CD14-positive monocyte (primary cell): ENCODE data around the gene ARHGEF16. TPM values are rescaled to one million over a fixed set of nuclear protein-coding genes. Genes with fewer than 3 reads are reported as not detected.
A peak's percentile ranks its signal among the peaks of the same experiment; 100 is the strongest.

Source experiments
- DNase-seq, 3 donors: peaks; one replicate each; pipeline ENCODE4 v3.0.0-alpha.2; 2011 to 2022
- H2AFZ ChIP-seq: 2 replicates; pipeline ENCODE4 v1.6.0; 2012; ENCODE audit warnings: mild to moderate bottlenecking, low read depth, low read length, inconsistent platforms; ENCODE audit not compliant: insufficient read depth, poor library complexity, severe bottlenecking
- H3K27ac ChIP-seq, 2 donors: 1 replicate in 1 of 2; 2 replicates in 1 of 2; pipeline ENCODE4 v1.5.1; 2012 to 2013; ENCODE audit warnings: low read length in 2 of 2, control low read depth in 1 of 2, inconsistent platforms in 1 of 2, low read depth in 1 of 2, mild to moderate bottlenecking in 1 of 2
- H3K27me3 ChIP-seq, 2 donors: one replicate each; pipeline versions ENCODE4 v1.6.0 to v1.6.1; 2011 to 2013; ENCODE audit warnings: low read length in 2 of 2; ENCODE audit not compliant: control insufficient read depth in 2 of 2, insufficient read depth in 2 of 2
- H3K36me3 ChIP-seq, 2 donors: replicated peaks in 1 of 2; 1 replicate in 1 of 2; 2 replicates in 1 of 2; pipeline versions ENCODE4 v1.5.1 to v1.6.1; 2012 to 2013; ENCODE audit warnings: low read length in 2 of 2, control low read depth in 1 of 2, inconsistent platforms in 1 of 2, mild to moderate bottlenecking in 1 of 2; ENCODE audit not compliant: insufficient read depth in 2 of 2, control insufficient read depth in 1 of 2
- H3K4me1 ChIP-seq, 2 donors: 1 replicate in 1 of 2; 2 replicates in 1 of 2; pipeline versions ENCODE4 v1.5.1 to v1.6.1; 2012 to 2013; ENCODE audit warnings: low read length in 2 of 2, control low read depth in 1 of 2, inconsistent platforms in 1 of 2, mild to moderate bottlenecking in 1 of 2, moderate library complexity in 1 of 2; ENCODE audit not compliant: insufficient read depth in 2 of 2, control insufficient read depth in 1 of 2
- H3K4me2 ChIP-seq: replicated peaks from 2 replicates; pipeline ENCODE3; 2012; ENCODE audit warnings: low read length, moderate library complexity, mild to moderate bottlenecking; ENCODE audit not compliant: poor library complexity, severe bottlenecking; ENCODE audit errors: extremely low read depth
- H3K4me3 ChIP-seq, 3 experiments: fragments of 200-600 bp in 1 of 3; sonication (generic) in 1 of 3; replicated peaks in 1 of 3; 1 replicate in 2 of 3; 2 replicates in 1 of 3; pipeline ENCODE4 v1.5.1; 2011 to 2013; ENCODE audit warnings: low read length in 3 of 3, mild to moderate bottlenecking in 3 of 3, control low read depth in 2 of 3, low read depth in 2 of 3, inconsistent platforms in 1 of 3, moderate library complexity in 1 of 3
- H3K79me2 ChIP-seq: 2 replicates; pipeline ENCODE4 v1.6.0; 2012; ENCODE audit warnings: mild to moderate bottlenecking, control low read depth, inconsistent platforms, low read length, moderate library complexity; ENCODE audit not compliant: insufficient read depth
- H3K9ac ChIP-seq: 2 replicates; pipeline ENCODE4 v1.6.0; 2017; ENCODE audit warnings: low read length, mild to moderate bottlenecking; ENCODE audit not compliant: insufficient read depth, poor library complexity, severe bottlenecking
- H3K9me3 ChIP-seq, 2 donors: replicated peaks in 1 of 2; 1 replicate in 1 of 2; 2 replicates in 1 of 2; pipeline versions ENCODE4 v1.5.1 to v1.6.1; 2012 to 2013; ENCODE audit warnings: low read length in 2 of 2, control low read depth in 1 of 2; ENCODE audit not compliant: control insufficient read depth in 1 of 2, insufficient read depth in 1 of 2
- H4K20me1 ChIP-seq: 2 replicates; pipeline ENCODE4 v1.6.0; 2012; ENCODE audit warnings: mild to moderate bottlenecking, low read length, control low read depth, moderate library complexity; ENCODE audit not compliant: insufficient read depth
- H3K27ac Mint-ChIP-seq, 7 donors: one replicate each; pipeline ENCODE4 v1.8.0; 2020; ENCODE audit warnings: mild to moderate bottlenecking in 7 of 7, mixed read lengths in 7 of 7, moderate library complexity in 6 of 7, inconsistent platforms in 2 of 7
- H3K27me3 Mint-ChIP-seq, 3 donors: one replicate each; pipeline ENCODE4 v1.8.0; 2021 to 2022; ENCODE audit warnings: low read depth in 3 of 3, mild to moderate bottlenecking in 3 of 3, mixed read lengths in 3 of 3, moderate library complexity in 3 of 3, inconsistent platforms in 1 of 3
- H3K36me3 Mint-ChIP-seq, 2 donors: one replicate each; pipeline ENCODE4 v1.8.0; 2020; ENCODE audit warnings: mixed read lengths in 2 of 2, inconsistent platforms in 1 of 2, mild to moderate bottlenecking in 1 of 2
- H3K4me1 Mint-ChIP-seq: one replicate; pipeline ENCODE4 v1.8.0; 2020; ENCODE audit warnings: mild to moderate bottlenecking, mixed read lengths
- H3K4me3 Mint-ChIP-seq, 2 donors: one replicate each; pipeline ENCODE4 v1.8.0; 2020; ENCODE audit warnings: mild to moderate bottlenecking in 2 of 2, mixed read lengths in 2 of 2, moderate library complexity in 1 of 2
- H3K9me3 Mint-ChIP-seq, 7 donors: one replicate each; pipeline ENCODE4 v1.8.0; 2020 to 2022; ENCODE audit warnings: mixed read lengths in 7 of 7, mild to moderate bottlenecking in 6 of 7, moderate library complexity in 6 of 7, inconsistent platforms in 2 of 7
- WGBS: methylation state at CpG from one replicate; pipeline ENCODE4 v1.1.5; 2013; ENCODE audit warnings: missing lambda C conversion rate; ENCODE audit not compliant: insufficient coverage; 5-methylcytosine and 5-hydroxymethylcytosine counted together
- intact Hi-C, 2 donors: fragments of 100-400 bp; cut with micrococcal nuclease; formaldehyde crosslinking; loops; one replicate each; pipeline versions ENCODE4 v1.15.0 to v1.15.1; 2023
- polyA plus RNA-seq, 3 donors: library from polyadenylated mRNA; depleted of rRNA in 1 of 3; unstranded in 2 of 3; stranded (reverse) in 1 of 3; fragments of 300-500 nt in 2 of 3; fragments of >200 nt in 1 of 3; fragmentation: Illumina TruSeq in 2 of 3; gene quantifications; 1 replicate in 2 of 3; 2 replicates in 1 of 3; pipeline ENCODE4 v1.2.3, GENCODE V29; 2012 to 2021
- TF ChIP-seq, protein P1 (sequence below): fragments of 200-600 bp; IDR thresholded peaks from one replicate; pipeline ENCODE4 v1.8.0; 2022; ENCODE audit warnings: antibody characterized with exemption, mild to moderate bottlenecking

Gene ARHGEF16
- polyA plus RNA-seq, 3 donors: not detected

DNA sequence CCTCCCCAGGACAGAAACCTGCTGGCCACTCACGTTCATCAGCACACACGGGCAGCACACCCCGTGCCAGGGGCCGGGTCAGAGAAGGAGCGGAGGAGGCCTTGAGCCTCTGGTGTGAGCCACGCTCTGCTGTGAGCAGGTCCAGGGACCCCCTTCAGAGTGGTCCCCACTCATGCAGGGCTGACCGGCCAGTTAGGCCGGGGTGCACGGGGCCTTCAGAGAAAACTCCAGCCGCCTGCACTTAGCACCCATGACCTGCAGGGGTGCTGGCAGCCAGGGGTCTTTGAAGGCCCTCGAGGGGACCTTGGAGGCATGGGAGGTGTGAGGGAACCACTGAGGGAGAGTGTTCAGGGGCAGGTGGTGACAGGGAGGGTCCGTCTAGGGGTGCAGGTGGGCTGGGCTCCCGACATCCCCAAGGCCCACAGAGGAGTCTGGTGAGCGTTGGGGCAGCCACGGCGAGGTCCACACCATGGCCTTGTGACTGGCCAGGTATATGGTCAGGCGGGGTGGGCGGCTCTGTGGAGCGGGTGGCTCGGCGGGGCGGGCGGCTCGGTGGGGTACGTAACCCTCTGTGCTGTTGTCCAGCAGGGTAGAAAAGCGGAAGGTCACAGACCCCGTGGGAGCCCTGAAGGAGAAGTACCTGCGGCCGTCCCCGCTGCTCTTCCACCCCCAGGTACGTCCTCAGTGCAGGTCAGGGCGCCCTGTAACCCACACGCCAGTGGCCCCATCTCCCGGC lies 40.3 kb upstream of the ARHGEF16 start:
- Histone ChIP-seq H3K79me2 (no peaks in the 10 kb centered on the region), H3K27ac (no peak overlapping the region), H4K20me1 (no peaks in the 10 kb centered on the region), H2AFZ (no peak overlapping the region), H3K36me3 (no peaks in the 10 kb centered on the region), H3K4me1 (no peaks in the 10 kb centered on the region), H3K9ac (no peak overlapping the region), H3K4me2 (no peak overlapping the region), H3K27me3 (no peaks in the 10 kb centered on the region), H3K4me3 (no peak overlapping the region), H3K9me3 (peaks cover 8 to 15% of the 10 kb centered on the region in 2 donors)
- no peak for DNase-seq
- intact Hi-C loops: no loop called here
- H3K27ac Mint-ChIP-seq: peak overlapping the region in 1 of 7 donors; percentile 25
- 97% methylated on average over 32 of the region's 34 CpGs for WGBS
- peaks cover 0 to 4% (median 2%) of the 10 kb centered on the region in 3 donors for H3K27me3 Mint-ChIP-seq
- TF ChIP-seq, protein P1, sequence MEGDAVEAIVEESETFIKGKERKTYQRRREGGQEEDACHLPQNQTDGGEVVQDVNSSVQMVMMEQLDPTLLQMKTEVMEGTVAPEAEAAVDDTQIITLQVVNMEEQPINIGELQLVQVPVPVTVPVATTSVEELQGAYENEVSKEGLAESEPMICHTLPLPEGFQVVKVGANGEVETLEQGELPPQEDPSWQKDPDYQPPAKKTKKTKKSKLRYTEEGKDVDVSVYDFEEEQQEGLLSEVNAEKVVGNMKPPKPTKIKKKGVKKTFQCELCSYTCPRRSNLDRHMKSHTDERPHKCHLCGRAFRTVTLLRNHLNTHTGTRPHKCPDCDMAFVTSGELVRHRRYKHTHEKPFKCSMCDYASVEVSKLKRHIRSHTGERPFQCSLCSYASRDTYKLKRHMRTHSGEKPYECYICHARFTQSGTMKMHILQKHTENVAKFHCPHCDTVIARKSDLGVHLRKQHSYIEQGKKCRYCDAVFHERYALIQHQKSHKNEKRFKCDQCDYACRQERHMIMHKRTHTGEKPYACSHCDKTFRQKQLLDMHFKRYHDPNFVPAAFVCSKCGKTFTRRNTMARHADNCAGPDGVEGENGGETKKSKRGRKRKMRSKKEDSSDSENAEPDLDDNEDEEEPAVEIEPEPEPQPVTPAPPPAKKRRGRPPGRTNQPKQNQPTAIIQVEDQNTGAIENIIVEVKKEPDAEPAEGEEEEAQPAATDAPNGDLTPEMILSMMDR: no peak
- H3K36me3 Mint-ChIP-seq: no peaks in the 10 kb centered on the region
- H3K9me3 Mint-ChIP-seq: peaks cover 4 to 15% (median 9%) of the 10 kb centered on the region in 7 donors
- no peaks in the 10 kb centered on the region for H3K4me1 Mint-ChIP-seq
- no peak overlapping the region for H3K4me3 Mint-ChIP-seq

DNA sequence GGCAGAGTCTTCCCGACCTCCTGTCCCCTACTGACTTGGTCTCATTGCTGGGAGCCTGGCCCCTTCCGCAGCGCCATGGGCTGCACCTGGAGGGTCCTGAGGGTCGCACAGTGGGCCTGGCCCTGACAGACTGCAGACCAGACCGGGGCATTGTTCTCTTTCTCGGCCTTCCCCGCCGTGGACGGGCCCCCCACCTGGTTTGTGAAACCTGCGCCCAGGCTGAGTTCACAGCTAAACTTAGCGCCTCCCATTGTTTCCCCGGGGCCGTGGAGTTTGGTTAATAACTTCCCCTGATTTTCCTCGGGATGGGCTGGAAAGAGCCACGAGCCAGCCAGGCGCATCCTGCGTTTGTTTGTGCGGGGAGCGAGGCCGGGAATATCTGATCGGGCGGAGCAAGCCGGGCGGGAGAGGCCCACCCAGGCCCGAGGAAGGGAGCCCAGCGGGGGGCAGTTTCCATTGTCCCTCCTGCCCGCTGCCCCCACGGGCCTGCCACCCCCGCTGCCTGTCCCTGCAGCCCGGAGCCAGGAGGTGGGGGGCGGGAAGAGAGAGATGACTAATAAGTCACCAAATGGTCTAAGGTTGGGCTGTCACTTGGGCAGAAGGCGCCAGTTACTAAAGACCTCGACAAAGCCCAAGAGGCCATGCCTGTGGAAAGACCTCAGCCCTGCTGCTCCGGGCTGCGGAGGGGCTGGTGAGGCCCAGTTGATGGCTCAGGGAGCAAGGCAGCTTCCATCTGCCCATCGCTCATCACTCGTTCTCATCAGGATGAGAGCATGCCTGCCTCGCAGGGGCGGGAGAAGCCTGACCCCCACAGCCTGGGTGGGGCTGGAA lies 39.0 kb upstream of the ARHGEF16 start:
- intact Hi-C loops: no loop called here
- Histone ChIP-seq H3K4me3 (no peak overlapping the region), H4K20me1 (no peaks in the 10 kb centered on the region), H3K36me3 (no peaks in the 10 kb centered on the region), H3K4me2 (no peak overlapping the region), H3K27me3 (no peaks in the 10 kb centered on the region), H3K4me1 (no peaks in the 10 kb centered on the region), H3K27ac (no peak overlapping the region), H3K79me2 (no peaks in the 10 kb centered on the region), H3K9ac (no peak overlapping the region), H3K9me3 (peaks cover 8 to 15% of the 10 kb centered on the region in 2 donors), H2AFZ (no peak overlapping the region)
- Mint-ChIP-seq H3K9me3 (peaks cover 4 to 15% (median 10%) of the 10 kb centered on the region in 7 donors), H3K27me3 (peaks cover 0 to 6% (median 2%) of the 10 kb centered on the region in 3 donors), H3K4me1 (no peaks in the 10 kb centered on the region), H3K36me3 (no peaks in the 10 kb centered on the region), H3K27ac (no peak overlapping the region), H3K4me3 (no peak overlapping the region)
- TF ChIP-seq, protein P1: no peak
- no peak for DNase-seq
- 92% methylated on average over 39 of the region's 39 CpGs for WGBS
